ENCODE measurements around the gene TBC1D14. TPM values are rescaled to one million over a fixed set of nuclear protein-coding genes. Genes with fewer than 3 reads are reported as not detected.

The TBC1D14 gene
- total RNA-seq, 2 donors from 2014 or later = 43.2 to 46.6 TPM

GRCh38 chr4:7002336-7002735, 92.7 kb downstream of the TBC1D14 start:
- H3K36me3 ChIP-seq = peaks cover 27% of the 10 kb centered on the region

GRCh38 chr4:7003176-7003878, 93.7 kb downstream of the TBC1D14 start:
- Histone ChIP-seq H3K36me3 (peaks cover 27% of the 10 kb centered on the region), H3K4me1 (no peaks in the 10 kb centered on the region), H3K9me3 (no peaks in the 10 kb centered on the region), H3K4me3 (no peak overlapping the region), H3K9ac (ENCODE audit: low read depth in 2 of 2, low read length in 2 of 2) (no peak overlapping the region), H3K27ac (no peak overlapping the region), H3K27me3 (no peaks in the 10 kb centered on the region)
- intact Hi-C loops (cut with DNase I) = no loop called here
- TF ChIP-seq, protein P1, sequence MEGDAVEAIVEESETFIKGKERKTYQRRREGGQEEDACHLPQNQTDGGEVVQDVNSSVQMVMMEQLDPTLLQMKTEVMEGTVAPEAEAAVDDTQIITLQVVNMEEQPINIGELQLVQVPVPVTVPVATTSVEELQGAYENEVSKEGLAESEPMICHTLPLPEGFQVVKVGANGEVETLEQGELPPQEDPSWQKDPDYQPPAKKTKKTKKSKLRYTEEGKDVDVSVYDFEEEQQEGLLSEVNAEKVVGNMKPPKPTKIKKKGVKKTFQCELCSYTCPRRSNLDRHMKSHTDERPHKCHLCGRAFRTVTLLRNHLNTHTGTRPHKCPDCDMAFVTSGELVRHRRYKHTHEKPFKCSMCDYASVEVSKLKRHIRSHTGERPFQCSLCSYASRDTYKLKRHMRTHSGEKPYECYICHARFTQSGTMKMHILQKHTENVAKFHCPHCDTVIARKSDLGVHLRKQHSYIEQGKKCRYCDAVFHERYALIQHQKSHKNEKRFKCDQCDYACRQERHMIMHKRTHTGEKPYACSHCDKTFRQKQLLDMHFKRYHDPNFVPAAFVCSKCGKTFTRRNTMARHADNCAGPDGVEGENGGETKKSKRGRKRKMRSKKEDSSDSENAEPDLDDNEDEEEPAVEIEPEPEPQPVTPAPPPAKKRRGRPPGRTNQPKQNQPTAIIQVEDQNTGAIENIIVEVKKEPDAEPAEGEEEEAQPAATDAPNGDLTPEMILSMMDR (IDR thresholded peaks at IDR 0.05) = no peak
- DNase-seq = no peak

More at GRCh38 chr4:7002336-7002735, 92.7 kb downstream of the TBC1D14 start:
- TF ChIP-seq, protein P1 (IDR thresholded peaks at IDR 0.05) = no peak
- no peak for DNase-seq
- H3K4me1 ChIP-seq = no peaks in the 10 kb centered on the region
- no peaks in the 10 kb centered on the region for H3K27me3 ChIP-seq
- no peaks in the 10 kb centered on the region for H3K9me3 ChIP-seq
- no peak overlapping the region for H3K9ac ChIP-seq (ENCODE audit: low read depth in 2 of 2, low read length in 2 of 2)
- no peak overlapping the region for H3K4me3 ChIP-seq
- intact Hi-C loops (cut with DNase I) = no loop called here
- H3K27ac ChIP-seq = no peak overlapping the region

DNA sequence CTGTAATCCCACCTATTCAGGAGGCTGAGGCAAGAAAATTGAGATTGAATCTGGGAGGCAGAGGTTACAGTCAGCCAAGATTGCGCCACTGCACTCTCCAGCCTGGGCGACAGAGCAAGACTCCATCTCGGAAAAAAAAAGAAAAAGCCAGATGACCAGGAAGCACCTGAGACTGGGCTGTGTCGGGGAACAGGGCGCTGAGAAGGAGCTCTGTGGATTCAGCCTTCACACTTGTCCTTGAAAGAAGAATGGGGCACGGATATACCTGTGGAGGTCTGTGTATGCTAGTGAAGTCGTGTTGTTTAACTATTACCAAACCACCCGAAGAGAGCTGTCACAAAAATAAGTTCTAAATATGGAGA, 94.2 kb downstream of the TBC1D14 start:
- H3K4me1 ChIP-seq = no peaks in the 10 kb centered on the region
- H3K36me3 ChIP-seq = peaks cover 27% of the 10 kb centered on the region
- H3K9me3 ChIP-seq = no peaks in the 10 kb centered on the region
- H3K27me3 ChIP-seq = no peaks in the 10 kb centered on the region
- no peak for DNase-seq
- H3K27ac ChIP-seq = no peak overlapping the region
- H3K4me3 ChIP-seq = no peak overlapping the region
- H3K9ac ChIP-seq (ENCODE audit: low read depth in 2 of 2, low read length in 2 of 2) = no peak overlapping the region
- intact Hi-C loops (cut with DNase I) = no loop called here
- TF ChIP-seq, protein P1 (IDR thresholded peaks at IDR 0.05) = no peak

DNA sequence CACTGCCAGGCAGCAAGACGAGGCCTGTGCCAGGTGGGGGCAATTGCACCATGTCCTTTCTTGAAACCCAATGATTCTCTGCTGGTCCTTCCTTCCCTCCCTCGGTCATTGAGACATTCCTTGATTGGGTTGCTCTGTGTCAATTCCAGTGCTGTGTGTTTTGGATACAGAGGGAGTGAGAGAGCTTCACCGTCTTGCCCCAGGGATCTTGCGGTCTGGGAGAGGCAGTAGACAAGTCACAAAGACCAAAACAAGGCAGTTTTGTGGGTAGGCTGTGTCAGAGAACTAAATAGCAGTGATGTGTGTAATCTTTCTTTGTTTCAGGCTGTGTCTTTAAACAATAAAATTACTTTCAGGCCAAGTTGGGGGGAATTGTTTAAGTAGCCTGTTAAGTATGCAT, 94.7 kb downstream of the TBC1D14 start:
- Histone ChIP-seq H3K27me3 (no peaks in the 10 kb centered on the region), H3K4me1 (no peaks in the 10 kb centered on the region), H3K4me3 (no peak overlapping the region), H3K9ac (ENCODE audit: low read depth in 2 of 2, low read length in 2 of 2) (no peak overlapping the region), H3K36me3 (peaks cover 26% of the 10 kb centered on the region), H3K27ac (no peak overlapping the region), H3K9me3 (no peaks in the 10 kb centered on the region)
- TF ChIP-seq, protein P1 (IDR thresholded peaks at IDR 0.05) = no peak
- intact Hi-C loops (cut with DNase I) = no loop called here
- DNase-seq = no peak

- peaks cover 19% of the 10 kb centered on the region for H3K36me3 ChIP-seq
- no peaks in the 10 kb centered on the region for H3K9me3 ChIP-seq
- no peak overlapping the region for H3K27ac ChIP-seq
- no peak overlapping the region for H3K9ac ChIP-seq (ENCODE audit: low read depth in 2 of 2, low read length in 2 of 2)
- TF ChIP-seq, protein P1 (IDR thresholded peaks at IDR 0.05) = no peak
- intact Hi-C loops (cut with DNase I) = no loop called here
- DNase-seq = no peak
- H3K4me1 ChIP-seq = no peaks in the 10 kb centered on the region
- no peaks in the 10 kb centered on the region for H3K27me3 ChIP-seq
- H3K4me3 ChIP-seq = no peak overlapping the region
Measured at GRCh38 chr4:7005571-7005970, 95.9 kb downstream of the TBC1D14 start.

All from colonic mucosa (tissue), 4 donors.